H9 (cell line): ENCODE data around the gene RNF113B. TPM values are rescaled to one million over a fixed set of nuclear protein-coding genes. Genes with fewer than 3 reads are reported as not detected.
A peak's percentile ranks its signal among the peaks of the same experiment; 100 is the strongest.

Experiments used
- DNase-seq: peaks from one replicate; pipeline ENCODE4 v3.0.0-alpha.2; 2017
- H2AFZ ChIP-seq: one replicate; pipeline ENCODE4 v1.6.1; 2013; ENCODE audit warnings: mild to moderate bottlenecking, low read length, control low read depth, moderate library complexity
- H2AK5ac ChIP-seq: 2 replicates; pipeline ENCODE4 v1.6.1; 2013; ENCODE audit warnings: low read length, control low read depth, mixed read lengths; ENCODE audit not compliant: insufficient read length
- H2BK120ac ChIP-seq: one replicate; pipeline ENCODE4 v1.6.1; 2013; ENCODE audit warnings: low read depth, mild to moderate bottlenecking, low read length, control low read depth, inconsistent platforms; ENCODE audit not compliant: poor library complexity, severe bottlenecking
- H2BK12ac ChIP-seq: 2 replicates; pipeline ENCODE4 v1.6.1; 2013; ENCODE audit warnings: low read length, control low read depth, mixed read lengths, low read depth; ENCODE audit not compliant: insufficient read length
- H2BK15ac ChIP-seq: 2 replicates; pipeline ENCODE4 v1.6.1; 2013; ENCODE audit warnings: low read depth, low read length, control low read depth
- H2BK20ac ChIP-seq: one replicate; pipeline ENCODE4 v1.6.1; 2013; ENCODE audit warnings: low read depth, mild to moderate bottlenecking, low read length, control low read depth, inconsistent platforms; ENCODE audit not compliant: poor library complexity, severe bottlenecking
- H2BK5ac ChIP-seq: 2 replicates; pipeline ENCODE4 v1.6.1; 2013; ENCODE audit warnings: low read length, control low read depth, mixed read lengths; ENCODE audit not compliant: insufficient read length
- H3K14ac ChIP-seq: 2 replicates; pipeline ENCODE4 v1.6.1; 2013; ENCODE audit warnings: low read length, control low read depth; ENCODE audit not compliant: insufficient read depth
- H3K18ac ChIP-seq: 2 replicates; pipeline ENCODE4 v1.6.1; 2013; ENCODE audit warnings: low read depth, mild to moderate bottlenecking, mixed read lengths, low read length, control low read depth; ENCODE audit not compliant: insufficient read length
- H3K23ac ChIP-seq: 2 replicates; pipeline ENCODE4 v1.6.1; 2013; ENCODE audit warnings: low read length, control low read depth, mixed read lengths, low read depth; ENCODE audit not compliant: insufficient read length
- H3K23me2 ChIP-seq: 2 replicates; pipeline ENCODE4 v1.6.1; 2013; ENCODE audit warnings: low read depth, mild to moderate bottlenecking, mixed read lengths, low read length, control low read depth; ENCODE audit not compliant: insufficient read length, poor library complexity, severe bottlenecking
- H3K27ac ChIP-seq: 2 replicates; pipeline ENCODE4 v1.5.1; 2013; ENCODE audit warnings: low read length, control low read depth, mixed read lengths, low read depth; ENCODE audit not compliant: insufficient read length
- H3K27me3 ChIP-seq: 2 replicates; pipeline ENCODE4 v1.6.1; 2013; ENCODE audit warnings: low read length, control low read depth, inconsistent platforms; ENCODE audit not compliant: insufficient read depth
- H3K4ac ChIP-seq: 2 replicates; pipeline ENCODE4 v1.6.1; 2013; ENCODE audit warnings: low read depth, mild to moderate bottlenecking, control low read depth, inconsistent platforms, low read length, moderate library complexity
- H3K4me1 ChIP-seq: 2 replicates; pipeline ENCODE4 v1.6.1; 2013; ENCODE audit warnings: low read length, control low read depth, inconsistent platforms; ENCODE audit not compliant: insufficient read depth
- H3K4me2 ChIP-seq: 2 replicates; pipeline ENCODE4 v1.6.1; 2013; ENCODE audit warnings: low read length, control low read depth, mixed read lengths; ENCODE audit not compliant: insufficient read length, insufficient read depth
- H3K56ac ChIP-seq: 2 replicates; pipeline ENCODE4 v1.6.1; 2013; ENCODE audit warnings: low read depth, mild to moderate bottlenecking, mixed read lengths, low read length, control low read depth; ENCODE audit not compliant: insufficient read length
- H3K79me1 ChIP-seq: 2 replicates; pipeline ENCODE4 v1.6.1; 2013; ENCODE audit warnings: low read depth, mild to moderate bottlenecking, moderate library complexity, low read length, control low read depth, inconsistent platforms; ENCODE audit not compliant: insufficient read depth, poor library complexity, severe bottlenecking
- H3K79me2 ChIP-seq: 2 replicates; pipeline ENCODE4 v1.6.1; 2013; ENCODE audit warnings: low read length, control low read depth, inconsistent platforms; ENCODE audit not compliant: insufficient read depth
- H3K9ac ChIP-seq: 2 replicates; pipeline ENCODE4 v1.6.1; 2013; ENCODE audit warnings: low read length, control low read depth, mixed read lengths; ENCODE audit not compliant: insufficient read length; ENCODE audit errors: extremely low read depth
- H3K9me3 ChIP-seq: one replicate; pipeline ENCODE4 v1.6.1; 2013; ENCODE audit warnings: low read depth, low read length, inconsistent platforms; ENCODE audit not compliant: control insufficient read depth
- H3T11ph ChIP-seq: one replicate; pipeline ENCODE4 v1.6.1; 2013; ENCODE audit warnings: mild to moderate bottlenecking, low read length, control low read depth, inconsistent platforms
- H4K20me1 ChIP-seq: one replicate; pipeline ENCODE4 v1.6.1; 2013; ENCODE audit not compliant: control insufficient read depth, insufficient read length, insufficient read depth
- H4K5ac ChIP-seq: 2 replicates; pipeline ENCODE4 v1.6.1; 2013; ENCODE audit warnings: low read depth, mild to moderate bottlenecking, mixed read lengths, low read length, control low read depth; ENCODE audit not compliant: insufficient read length
- H4K8ac ChIP-seq: replicated peaks from 2 replicates; pipeline ENCODE4 v1.6.1; 2013; ENCODE audit warnings: low read length, control low read depth, mixed read lengths, low read depth; ENCODE audit not compliant: insufficient read length
- H4K91ac ChIP-seq: 2 replicates; pipeline ENCODE4 v1.6.1; 2013; ENCODE audit warnings: low read depth, mild to moderate bottlenecking, moderate library complexity, mixed read lengths, low read length, control low read depth; ENCODE audit not compliant: insufficient read length
- H3K27ac Mint-ChIP-seq, 3 experiments: 2 replicates in 2 of 3; 3 replicates in 1 of 3; pipeline ENCODE4 v1.8.0; 2020 to 2021; ENCODE audit warnings: mixed read lengths in 3 of 3, mild to moderate bottlenecking in 1 of 3, moderate library complexity in 1 of 3
- H3K27me3 Mint-ChIP-seq: 2 replicates; pipeline ENCODE4 v1.8.0; 2021; ENCODE audit warnings: low read depth, mild to moderate bottlenecking, moderate library complexity, mixed read lengths
- H3K36me3 Mint-ChIP-seq, 3 experiments: 2 replicates in 2 of 3; 3 replicates in 1 of 3; pipeline ENCODE4 v1.8.0; 2020 to 2021; ENCODE audit warnings: low read depth in 3 of 3, mixed read lengths in 3 of 3; ENCODE audit not compliant: insufficient read depth in 1 of 3
- H3K4me1 Mint-ChIP-seq, 2 experiments: 2 replicates each; pipeline ENCODE4 v1.8.0; 2020; ENCODE audit warnings: mixed read lengths in 2 of 2
- H3K4me3 Mint-ChIP-seq, 2 experiments: 2 replicates in 1 of 2; 3 replicates in 1 of 2; pipeline ENCODE4 v1.8.0; 2020 to 2021; ENCODE audit warnings: mild to moderate bottlenecking in 2 of 2, mixed read lengths in 2 of 2, moderate library complexity in 1 of 2
- H3K9me3 Mint-ChIP-seq, 2 experiments: 2 replicates in 1 of 2; 3 replicates in 1 of 2; pipeline ENCODE4 v1.8.0; 2020; ENCODE audit warnings: mild to moderate bottlenecking in 2 of 2, mixed read lengths in 2 of 2, moderate library complexity in 1 of 2
- CTCF ChIP-seq: fragments of 200-600 bp; sonication (generic); conservative IDR thresholded peaks from 3 replicates; pipeline ENCODE4 v1.8.0; 2021; ENCODE audit warnings: antibody characterized with exemption, mild to moderate bottlenecking
- WGBS: extraction: QIAGEN DNeasy Blood & Tissue Kit; methylation state at CpG from one replicate; pipeline ENCODE4 v1.1.7; 2013; ENCODE audit warnings: missing lambda C conversion rate, low lambda C conversion rate, mixed read lengths; ENCODE audit not compliant: insufficient read length; ENCODE audit errors: extremely low coverage; 5-methylcytosine and 5-hydroxymethylcytosine counted together
- total RNA-seq: library from RNA; stranded (reverse); gene quantifications from 2 replicates; pipeline ENCODE4 v1.2.1, GENCODE V29; 2021

Gene RNF113B
- total RNA-seq, 1 experiment from 2014 or later: not detected

GRCh38 chr13:98219685-98220084 lies 42.6 kb upstream of the RNF113B start:
- no peak overlapping the region for H4K8ac ChIP-seq
- Mint-ChIP-seq H3K27ac (peak overlapping the region in 1 of 3 experiments; percentile 85; a peak in 2 of 7 replicates), H3K27me3 (no peaks in the 10 kb centered on the region), H3K9me3 (no peaks in the 10 kb centered on the region), H3K36me3 (peaks cover 3 to 23% (median 6%) of the 10 kb centered on the region in 3 experiments; a peak in 6 of 7 replicates), H3K4me3 (no peak overlapping the region), H3K4me1 (peaks cover 24 to 29% of the 10 kb centered on the region in 2 experiments)
- H2BK15ac ChIP-seq: no peak overlapping the region
- H4K5ac ChIP-seq: no peak overlapping the region
- H4K91ac ChIP-seq: no peak overlapping the region
- no peak overlapping the region for H2BK120ac ChIP-seq
- no peaks in the 10 kb centered on the region for H4K20me1 ChIP-seq
- no peak overlapping the region for H3K9ac ChIP-seq
- H2BK12ac ChIP-seq: no peak overlapping the region
- no peaks in the 10 kb centered on the region for H3K79me1 ChIP-seq
- H2BK20ac ChIP-seq: no peak overlapping the region
- no peak for TF ChIP-seq CTCF
- H2AFZ ChIP-seq: no peak overlapping the region
- no peak overlapping the region for H3K18ac ChIP-seq
- no peak overlapping the region for H3K14ac ChIP-seq
- no peaks in the 10 kb centered on the region for H3K23me2 ChIP-seq
- no peaks in the 10 kb centered on the region for H3K27me3 ChIP-seq
- H3K79me2 ChIP-seq: no peaks in the 10 kb centered on the region
- H3K56ac ChIP-seq: no peak overlapping the region
- WGBS: no CpG with 5 or more reads among the region's 6 CpGs
- H3K4me2 ChIP-seq: no peak overlapping the region
- H3T11ph ChIP-seq: no peak overlapping the region
- no peak overlapping the region for H3K23ac ChIP-seq
- no peak overlapping the region for H3K27ac ChIP-seq
- no peak overlapping the region for H2BK5ac ChIP-seq
- peaks cover 2% of the 10 kb centered on the region; the same call in 1 of the 2 replicates for H3K4me1 ChIP-seq
- H2AK5ac ChIP-seq: no peak overlapping the region
- no peak for DNase-seq
- no peaks in the 10 kb centered on the region for H3K9me3 ChIP-seq
- no peak overlapping the region for H3K4ac ChIP-seq
